PC-9 (cell line): ENCODE data around the gene IGLL5.

Experiments
- EZH2 ChIP-seq: fragments of 200-600 bp; sonication (generic); IDR thresholded peaks from 2 replicates; pipeline ENCODE4 v1.8.0; 2017; ENCODE audit warnings: antibody characterized with exemption, low read depth
- TF ChIP-seq, protein P1 (sequence below): fragments of 200-600 bp; sonication (generic); conservative IDR thresholded peaks from 2 replicates; pipeline ENCODE4 v1.6.1; 2017; ENCODE audit warnings: mixed run types, antibody characterized with exemption, mild to moderate bottlenecking, moderate library complexity

GRCh38 chr22:22920910-22921550 is 33.4 kb downstream of the IGLL5 start:
- no peak for TF ChIP-seq EZH2
- TF ChIP-seq, protein P1, sequence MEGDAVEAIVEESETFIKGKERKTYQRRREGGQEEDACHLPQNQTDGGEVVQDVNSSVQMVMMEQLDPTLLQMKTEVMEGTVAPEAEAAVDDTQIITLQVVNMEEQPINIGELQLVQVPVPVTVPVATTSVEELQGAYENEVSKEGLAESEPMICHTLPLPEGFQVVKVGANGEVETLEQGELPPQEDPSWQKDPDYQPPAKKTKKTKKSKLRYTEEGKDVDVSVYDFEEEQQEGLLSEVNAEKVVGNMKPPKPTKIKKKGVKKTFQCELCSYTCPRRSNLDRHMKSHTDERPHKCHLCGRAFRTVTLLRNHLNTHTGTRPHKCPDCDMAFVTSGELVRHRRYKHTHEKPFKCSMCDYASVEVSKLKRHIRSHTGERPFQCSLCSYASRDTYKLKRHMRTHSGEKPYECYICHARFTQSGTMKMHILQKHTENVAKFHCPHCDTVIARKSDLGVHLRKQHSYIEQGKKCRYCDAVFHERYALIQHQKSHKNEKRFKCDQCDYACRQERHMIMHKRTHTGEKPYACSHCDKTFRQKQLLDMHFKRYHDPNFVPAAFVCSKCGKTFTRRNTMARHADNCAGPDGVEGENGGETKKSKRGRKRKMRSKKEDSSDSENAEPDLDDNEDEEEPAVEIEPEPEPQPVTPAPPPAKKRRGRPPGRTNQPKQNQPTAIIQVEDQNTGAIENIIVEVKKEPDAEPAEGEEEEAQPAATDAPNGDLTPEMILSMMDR: no peak
